GM10248 (cell line): ENCODE results near the gene RNF114.

Experiments used
- CTCF ChIA-PET: fragments of 300-600 bp; sonication (Branson Sonifier 250); formaldehyde crosslinking; extraction: SDS; loops from one replicate; lab custom pipeline; 2021; ENCODE audit warnings: antibody characterized with exemption; lab: Yijun Ruan, JAX
- POLR2A ChIA-PET: fragments of 350-650 bp; sonication (Branson Sonifier 250); formaldehyde crosslinking; extraction: SDS; loops from one replicate; lab custom pipeline; 2020; ENCODE audit warnings: antibody characterized with exemption; lab: Yijun Ruan, JAX
- DNase-seq: peaks from one replicate; pipeline ENCODE4 v3.0.0; 2012; ENCODE audit errors: extremely low spot score
- TF ChIP-seq, protein P1 (sequence below): IDR thresholded peaks from 2 replicates; pipeline ENCODE4 v1.5.1; 2012; ENCODE audit warnings: mild to moderate bottlenecking, low read depth; ENCODE audit errors: extremely low read depth, missing control alignments, control extremely low read depth

Gene RNF114

GRCh38 chr20:49925901-49926454 is 10.2 kb upstream of the RNF114 start:
- no peak for DNase-seq
- CTCF ChIA-PET: interaction anchor here (2.1 kb wide), 1 partner anchor 10 kb away, joined by 10 read pairs; the partner anchor contains the start of gene RNF114
- TF ChIP-seq, protein P1, sequence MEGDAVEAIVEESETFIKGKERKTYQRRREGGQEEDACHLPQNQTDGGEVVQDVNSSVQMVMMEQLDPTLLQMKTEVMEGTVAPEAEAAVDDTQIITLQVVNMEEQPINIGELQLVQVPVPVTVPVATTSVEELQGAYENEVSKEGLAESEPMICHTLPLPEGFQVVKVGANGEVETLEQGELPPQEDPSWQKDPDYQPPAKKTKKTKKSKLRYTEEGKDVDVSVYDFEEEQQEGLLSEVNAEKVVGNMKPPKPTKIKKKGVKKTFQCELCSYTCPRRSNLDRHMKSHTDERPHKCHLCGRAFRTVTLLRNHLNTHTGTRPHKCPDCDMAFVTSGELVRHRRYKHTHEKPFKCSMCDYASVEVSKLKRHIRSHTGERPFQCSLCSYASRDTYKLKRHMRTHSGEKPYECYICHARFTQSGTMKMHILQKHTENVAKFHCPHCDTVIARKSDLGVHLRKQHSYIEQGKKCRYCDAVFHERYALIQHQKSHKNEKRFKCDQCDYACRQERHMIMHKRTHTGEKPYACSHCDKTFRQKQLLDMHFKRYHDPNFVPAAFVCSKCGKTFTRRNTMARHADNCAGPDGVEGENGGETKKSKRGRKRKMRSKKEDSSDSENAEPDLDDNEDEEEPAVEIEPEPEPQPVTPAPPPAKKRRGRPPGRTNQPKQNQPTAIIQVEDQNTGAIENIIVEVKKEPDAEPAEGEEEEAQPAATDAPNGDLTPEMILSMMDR: no peak
- POLR2A ChIA-PET: no interaction called here

DNA sequence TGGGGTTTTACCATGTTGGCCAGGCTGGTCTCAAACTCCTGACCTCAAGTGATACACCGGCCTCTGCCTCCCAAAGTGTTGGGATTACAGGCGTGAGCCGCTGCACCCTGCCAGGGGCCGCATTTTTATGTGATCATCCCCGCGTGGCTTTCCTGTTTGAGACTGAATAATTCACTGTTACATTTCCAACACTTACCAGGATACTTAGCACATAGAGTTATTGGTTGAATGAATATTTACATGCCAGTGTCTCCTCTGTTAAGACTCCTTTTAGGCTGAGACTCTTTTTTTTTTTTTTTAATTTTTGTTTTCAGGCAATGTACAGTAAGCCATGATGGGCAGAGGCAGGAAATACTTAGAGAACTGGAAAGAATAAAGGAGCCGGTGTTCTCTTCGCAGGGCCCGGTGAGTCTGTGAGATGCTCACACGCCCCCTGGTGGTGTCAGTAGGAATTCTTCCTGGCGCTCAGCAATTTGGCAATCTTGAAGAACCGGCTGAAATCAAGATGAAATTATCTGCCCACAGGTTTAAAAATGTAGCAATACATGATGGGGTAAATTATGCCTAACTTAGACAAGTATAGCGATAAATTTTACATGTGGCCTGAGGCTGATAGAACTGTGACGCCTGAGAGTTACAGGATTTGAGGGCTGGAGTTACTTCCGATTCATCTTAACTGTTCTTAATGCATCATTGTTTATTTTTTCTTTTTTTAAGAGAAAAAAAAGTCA is 7.6 kb upstream of the RNF114 start:
- TF ChIP-seq, protein P1: peak; percentile 89
- DNase-seq: peak; percentile 78
- ChIA-PET POLR2A (no interaction called here), CTCF (interaction anchor here (0.7 to 2.3 kb wide), 4 partner anchors 9 to 50 kb away, joined by 3 to 13 read pairs (median 8); partner anchors contain the start of gene SPATA2)

DNA sequence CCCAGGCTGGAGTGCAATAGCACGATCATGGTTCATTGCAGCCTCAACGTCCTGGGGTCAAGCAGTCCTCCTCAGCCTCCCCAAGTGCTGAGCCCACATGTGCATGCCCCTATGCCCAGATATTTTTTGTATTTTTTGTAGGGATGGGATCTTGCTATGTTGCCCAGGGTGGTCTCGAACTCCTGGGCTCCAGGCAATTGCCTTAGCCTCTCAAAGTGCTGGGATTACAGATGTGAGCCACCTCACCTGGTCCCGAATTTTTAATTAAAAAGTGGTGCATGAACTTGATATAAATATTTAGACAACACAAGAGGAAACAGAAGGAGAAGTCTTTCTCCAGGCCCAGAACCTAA is 7.1 kb upstream of the RNF114 start:
- POLR2A ChIA-PET: no interaction called here
- CTCF ChIA-PET: interaction anchor here (0.6 to 2.3 kb wide), 5 partner anchors 9 to 387 kb away, joined by 3 to 13 read pairs (median 7); partner anchors contain the start of gene SPATA2
- TF ChIP-seq, protein P1: peak; percentile 1
- no peak for DNase-seq

- ChIA-PET POLR2A (interaction anchor here (1.0 to 1.1 kb wide), 2 partner anchors 9 to 19 kb away, joined by 3 to 16 read pairs; partner anchors contain the start of gene SPATA2), CTCF (interaction anchor here (1.1 to 5.2 kb wide), 7 partner anchors 10 to 233 kb away, joined by 4 to 25 read pairs (median 9); partner anchors contain the start of gene SPATA2)
- TF ChIP-seq, protein P1: no peak
- DNase-seq: no peak
Observed at GRCh38 chr20:49935746-49936152, 448 bp upstream of the RNF114 start.

DNA sequence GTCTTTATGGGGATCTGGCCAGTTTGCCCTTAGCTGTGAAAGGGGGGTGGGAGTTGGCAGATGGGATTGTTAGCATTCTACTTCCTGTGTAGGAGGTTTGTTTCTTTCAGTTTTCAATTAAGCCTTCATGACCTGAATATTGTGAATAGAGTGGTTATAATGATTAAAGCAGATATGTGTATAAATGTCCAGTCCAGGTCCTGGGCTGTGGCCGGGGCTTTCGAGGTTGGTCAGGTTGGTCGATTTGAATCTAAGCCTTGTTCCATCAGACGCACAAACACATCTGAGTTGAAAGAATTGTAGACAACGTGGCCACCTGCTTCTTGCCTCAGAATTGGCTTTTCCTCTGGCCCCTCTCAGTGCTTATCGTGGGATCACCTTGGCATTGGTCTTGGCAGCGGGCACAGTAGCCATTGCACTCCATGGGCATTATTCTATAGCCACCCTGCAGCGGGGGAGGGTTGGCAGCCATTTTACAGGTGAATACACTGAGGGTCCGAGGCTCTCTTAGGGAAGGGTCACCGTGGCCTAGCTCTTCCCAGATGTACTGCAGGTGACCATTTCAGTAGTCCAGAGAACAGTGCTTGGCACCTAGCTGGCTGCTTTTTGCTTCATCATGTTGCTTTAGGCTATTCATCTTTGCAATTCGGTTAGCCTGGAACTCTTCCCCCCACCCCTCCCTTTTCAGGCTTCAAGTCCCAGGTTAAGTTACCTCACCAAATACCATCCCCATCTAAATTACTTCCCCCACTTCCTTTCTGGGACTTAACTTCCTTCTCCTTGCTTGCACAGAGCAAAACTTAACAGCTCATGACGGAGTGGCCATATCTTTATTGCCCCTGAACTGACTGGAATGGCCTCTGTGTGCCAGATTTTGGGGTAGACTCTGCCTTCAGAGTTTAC is 1.1 kb downstream of the RNF114 start:
- peak; percentile 26 for DNase-seq
- TF ChIP-seq, protein P1: no peak
- CTCF ChIA-PET: interaction anchor here (0.7 to 5.2 kb wide), 14 partner anchors 9 to 395 kb away, joined by 3 to 25 read pairs (median 4); no protein-coding TSS in a partner anchor
- POLR2A ChIA-PET: interaction anchor here (0.6 to 0.7 kb wide), 2 partner anchors 183 to 718 kb away, joined by 3 to 9 read pairs; partner anchors contain the start of gene DDX27
